Testis (tissue), 5 donors: ENCODE measurements around the gene DYNC1I1. TPM values are rescaled to one million over a fixed set of nuclear protein-coding genes. Genes with fewer than 3 reads are reported as not detected.

Experiments
- DNase-seq: peaks from one replicate; pipeline ENCODE4 v3.0.0-alpha.2; 2019
- H3K27ac ChIP-seq, 2 donors: fragments of 200-600 bp; sonication (generic); one replicate each; pipeline ENCODE4 v1.5.1; 2019
- H3K27me3 ChIP-seq: fragments of 200-600 bp; sonication (generic); one replicate; pipeline ENCODE4 v1.5.1; 2019
- H3K36me3 ChIP-seq: fragments of 200-600 bp; sonication (generic); one replicate; pipeline ENCODE4 v1.5.1; 2017; ENCODE audit warnings: low read depth; ENCODE audit errors: missing control alignments
- H3K4me1 ChIP-seq: fragments of 200-600 bp; sonication (generic); one replicate; pipeline ENCODE4 v1.5.1; 2019
- H3K4me3 ChIP-seq, 2 donors: fragments of 200-600 bp; sonication (generic); one replicate each; pipeline ENCODE4 v1.5.1; 2017 to 2019
- H3K9me3 ChIP-seq: fragments of 200-600 bp; sonication (generic); one replicate; pipeline ENCODE4 v1.5.1; 2017
- CTCF ChIP-seq, 3 experiments: fragments of 450-650 bp in 2 of 3; fragments of 200-600 bp in 1 of 3; sonication (generic) in 1 of 3; IDR thresholded peaks; one replicate each; pipeline ENCODE4 v1.5.1; 2016 to 2019; ENCODE audit warnings: antibody characterized with exemption in 3 of 3, mild to moderate bottlenecking in 2 of 3, moderate library complexity in 1 of 3
- POLR2A ChIP-seq: fragments of 450-650 bp; IDR thresholded peaks from one replicate; pipeline ENCODE4 v1.6.1; 2017; ENCODE audit warnings: antibody characterized with exemption, mild to moderate bottlenecking, moderate library complexity
- WGBS, 2 donors: methylation state at CpG; one replicate each; pipeline ENCODE4 v1.1.5; 2018; 5-methylcytosine and 5-hydroxymethylcytosine counted together
- intact Hi-C: fragments of 100-400 bp; cut with DNase I; formaldehyde crosslinking; loops from one replicate; pipeline ENCODE4 v1.15.1; 2023; ENCODE audit warnings: low total_unique reads
- long read RNA-seq, 2 donors: transcript quantifications; one replicate each; lab custom pipeline, GENCODE V29; 2026
- polyA plus RNA-seq: library from polyadenylated mRNA; stranded (reverse); fragments of 350-450 nt; fragmentation: Illumina TruSeq; extraction: RNeasy Lipid Tissue Mini Kit (QIAGEN cat#74804); gene quantifications from one replicate; pipeline ENCODE4 v1.2.3, GENCODE V29; 2014; ENCODE audit warnings: low read depth, low replicate concordance; ENCODE audit not compliant: insufficient read depth
- total RNA-seq, 2 donors: library from RNA; depleted of rRNA; stranded (reverse); fragments of >200 nt; gene quantifications; one replicate each; pipeline ENCODE4 v1.2.3, GENCODE V29; 2016

The DYNC1I1 gene
- 1 to 10 TPM; 5.0 to 7.1 TPM for total RNA-seq
- 3.7 TPM for polyA plus RNA-seq
- long read RNA-seq, donor 1, partial matches to known transcripts: 0 of 1 reads
- long read RNA-seq, donor 1, other reads (novel, unspliced or antisense): 0 of 1 reads
- long read RNA-seq, donor 2: 0 reads

- TF ChIP-seq POLR2A (no peak), CTCF (IDR thresholded peaks at IDR 0.05) (no peak)
- Histone ChIP-seq H3K4me1 (peaks cover 3% of the 10 kb centered on the region), H3K27ac (peak within 1 kb of the TSS in 1 of 2 donors; percentile 79), H3K9me3 (no peaks in the 10 kb centered on the region), H3K36me3 (no peaks in the 10 kb centered on the region), H3K4me3 (peak within 1 kb of the TSS; percentile 65 to 67), H3K27me3 (no peaks in the 10 kb centered on the region)
- intact Hi-C loops: no loop called here
- DNase-seq: peak; percentile 72
- WGBS, 2 donors: 0% methylated on average over 4 to 31 of the region's 49 CpGs
Observed at GRCh38 chr7:95772298-95772770, at the start of gene DYNC1I1. DYNC1I1 (plus strand) TSS chr7:95772554; CDS start chr7:95804730, 32,176 bp downstream.

- WGBS, 2 donors: 32 to 48% methylated on average over 2 of the region's 2 CpGs
- intact Hi-C loops: no loop called here
- no peaks in the 10 kb centered on the region for H3K9me3 ChIP-seq
- H3K36me3 ChIP-seq: no peaks in the 10 kb centered on the region
- no peak overlapping the region for H3K27ac ChIP-seq
- DNase-seq: peak; percentile 63
- no peak overlapping the region for H3K4me3 ChIP-seq
- H3K27me3 ChIP-seq: no peaks in the 10 kb centered on the region
- no peaks in the 10 kb centered on the region for H3K4me1 ChIP-seq
- TF ChIP-seq POLR2A (no peak), CTCF (IDR thresholded peaks at IDR 0.05) (peak; percentile 47 to 54 (median 47))
Observed at GRCh38 chr7:95723583-95724180, 48.7 kb upstream of the DYNC1I1 start.

GRCh38 chr7:95725205-95725604 is 47.1 kb upstream of the DYNC1I1 start:
- no peak for TF ChIP-seq CTCF (IDR thresholded peaks at IDR 0.05)
- TF ChIP-seq POLR2A: no peak
- H3K4me1 ChIP-seq: no peaks in the 10 kb centered on the region
- H3K27me3 ChIP-seq: no peaks in the 10 kb centered on the region
- no peak overlapping the region for H3K4me3 ChIP-seq
- no peaks in the 10 kb centered on the region for H3K9me3 ChIP-seq
- 84 to 100% methylated on average over 1 of the region's 1 CpG for WGBS, 2 donors
- DNase-seq: no peak
- no peaks in the 10 kb centered on the region for H3K36me3 ChIP-seq
- H3K27ac ChIP-seq: no peak overlapping the region
- intact Hi-C loops: loop anchor here (5.0 kb wide), 1 partner anchor 147 kb away; no protein-coding TSS in a partner anchor

- Histone ChIP-seq H3K4me1 (no peaks in the 10 kb centered on the region), H3K9me3 (no peaks in the 10 kb centered on the region), H3K36me3 (no peaks in the 10 kb centered on the region), H3K27ac (no peak overlapping the region), H3K27me3 (no peaks in the 10 kb centered on the region), H3K4me3 (no peak overlapping the region)
- WGBS, 2 donors: 64 to 74% methylated on average over 4 of the region's 4 CpGs
- intact Hi-C loops: no loop called here
- TF ChIP-seq CTCF (IDR thresholded peaks at IDR 0.05): no peak
- TF ChIP-seq POLR2A: no peak
- no peak for DNase-seq
Observed at GRCh38 chr7:95730493-95731280, 41.7 kb upstream of the DYNC1I1 start.
